DMS53 (cell line): Measurements from ENCODE around the gene BORCS5.

Experiments used
- DNase-seq: peaks from one replicate; lab custom pipeline; 2025; lab: John Stamatoyannopoulos, UW

BORCS5 gene

GRCh38 chr12:12353276-12353675 lies 3.6 kb upstream of the BORCS5 start:
- no peak for DNase-seq

- no peak for DNase-seq
These were observed 3.1 kb upstream of the BORCS5 start for GRCh38 chr12:12353807-12354206.

- DNase-seq = no peak
These were observed 397 bp upstream of the BORCS5 start for GRCh38 chr12:12356467-12356895.

GRCh38 chr12:12357719-12358461 lies 1.0 kb downstream of the BORCS5 start:
- peak; percentile 76 for DNase-seq

GRCh38 chr12:12358528-12358927 lies 1.6 kb downstream of the BORCS5 start:
- no peak for DNase-seq

- DNase-seq = no peak
These were observed 8.0 kb downstream of the BORCS5 start for GRCh38 chr12:12364787-12365445.

- DNase-seq = no peak
These were observed 8.5 kb downstream of the BORCS5 start for GRCh38 chr12:12365446-12365802.

GRCh38 chr12:12365931-12366431 lies 9.1 kb downstream of the BORCS5 start:
- DNase-seq = peak; percentile 39

- no peak for DNase-seq
These were observed 10.0 kb downstream of the BORCS5 start for GRCh38 chr12:12366701-12367481.

GRCh38 chr12:12367482-12367998 lies 10.7 kb downstream of the BORCS5 start:
- no peak for DNase-seq

- DNase-seq = no peak
These were observed 16.3 kb downstream of the BORCS5 start for GRCh38 chr12:12372946-12373722.

- DNase-seq = peak; percentile 96
These were observed 20.0 kb downstream of the BORCS5 start for GRCh38 chr12:12376646-12377448.

- DNase-seq = no peak
These were observed 21.7 kb downstream of the BORCS5 start for GRCh38 chr12:12378616-12379015.

GRCh38 chr12:12379831-12380730 lies 23.2 kb downstream of the BORCS5 start:
- DNase-seq = no peak

GRCh38 chr12:12380949-12381593 lies 24.2 kb downstream of the BORCS5 start:
- DNase-seq = no peak

- DNase-seq = no peak
These were observed 25.1 kb downstream of the BORCS5 start for GRCh38 chr12:12381982-12382381.

- DNase-seq = no peak
These were observed 27.9 kb downstream of the BORCS5 start for GRCh38 chr12:12384571-12385340.

GRCh38 chr12:12387501-12387900 lies 30.6 kb downstream of the BORCS5 start:
- no peak for DNase-seq
